PC-9 (cell line): ENCODE measurements around the gene SMIM12. TPM values are rescaled to one million over a fixed set of nuclear protein-coding genes. Genes with fewer than 3 reads are reported as not detected.

ENCODE experiments used
- BruUV-seq: library from RNA; stranded (reverse); fragments of 400-500 nt; replicated peaks from 2 replicates; lab custom pipeline; 2021; lab: Mats Ljungman, UMichigan
- CTCF ChIA-PET: fragments of 300-600 bp; sonication (Branson Sonifier 250); formaldehyde crosslinking; loops from one replicate; lab custom pipeline; 2022; ENCODE audit warnings: antibody characterized with exemption; lab: Charles Lee
- POLR2A ChIA-PET: fragments of 300-600 bp; sonication (Branson Sonifier 250); formaldehyde crosslinking; loops from one replicate; lab custom pipeline; 2022; ENCODE audit warnings: antibody characterized with exemption; ENCODE audit not compliant: unreplicated experiment; lab: Charles Lee
- DNase-seq, 2 experiments: peaks; one replicate each; pipeline versions ENCODE4 v3.0.0 to v3.0.0-alpha.2; 2015 to 2022; ENCODE audit warnings: mixed read lengths in 1 of 2
- H2AFZ ChIP-seq: fragments of 200-600 bp; sonication (generic); 2 replicates; pipeline ENCODE4 v1.8.1; 2017; ENCODE audit warnings: antibody characterized with exemption
- H3F3A ChIP-seq: fragments of 200-600 bp; sonication (generic); 2 replicates; pipeline ENCODE4 v1.8.1; 2017; ENCODE audit warnings: antibody characterized with exemption, mild to moderate bottlenecking, low read depth; ENCODE audit not compliant: insufficient read depth
- H3K27ac ChIP-seq: fragments of 200-600 bp; sonication (generic); 2 replicates; pipeline ENCODE4 v1.6.1; 2016; ENCODE audit warnings: mixed run types
- H3K27me3 ChIP-seq: fragments of 200-600 bp; sonication (generic); 2 replicates; pipeline ENCODE4 v1.6.1; 2016; ENCODE audit warnings: low read depth, mixed run types; ENCODE audit not compliant: insufficient read depth
- H3K36me3 ChIP-seq: fragments of 200-600 bp; sonication (generic); 2 replicates; pipeline ENCODE4 v1.6.1; 2016; ENCODE audit warnings: low read depth, mixed run types
- H3K4me1 ChIP-seq: fragments of 200-600 bp; sonication (generic); replicated peaks from 2 replicates; pipeline ENCODE4 v1.6.1; 2016; ENCODE audit warnings: mixed run types; ENCODE audit not compliant: insufficient read depth
- H3K4me2 ChIP-seq: fragments of 200-600 bp; sonication (generic); 2 replicates; pipeline ENCODE4 v1.6.1; 2017; ENCODE audit warnings: mixed run types
- H3K4me3 ChIP-seq: fragments of 200-600 bp; sonication (generic); 2 replicates; pipeline ENCODE4 v1.6.1; 2016; ENCODE audit warnings: mixed run types
- H3K79me2 ChIP-seq: fragments of 200-600 bp; sonication (generic); 2 replicates; pipeline ENCODE4 v1.6.1; 2017; ENCODE audit warnings: low read depth, mixed run types
- H3K9me2 ChIP-seq: fragments of 200-600 bp; sonication (generic); 2 replicates; pipeline ENCODE4 v1.8.1; 2017; ENCODE audit warnings: mild to moderate bottlenecking; ENCODE audit not compliant: insufficient read depth
- H3K9me3 ChIP-seq: fragments of 200-600 bp; sonication (generic); 2 replicates; pipeline ENCODE4 v1.8.1; 2016; ENCODE audit warnings: low read depth; ENCODE audit not compliant: insufficient read depth
- H4K20me1 ChIP-seq: fragments of 200-600 bp; sonication (generic); 2 replicates; pipeline ENCODE4 v1.8.1; 2017; ENCODE audit not compliant: insufficient read depth
- CTCF ChIP-seq: fragments of 200-600 bp; sonication (generic); conservative IDR thresholded peaks from 2 replicates; pipeline ENCODE4 v1.6.1; 2017; ENCODE audit warnings: mixed run types, antibody characterized with exemption, mild to moderate bottlenecking, moderate library complexity
- EZH2 ChIP-seq: fragments of 200-600 bp; sonication (generic); IDR thresholded peaks from 2 replicates; pipeline ENCODE4 v1.8.0; 2017; ENCODE audit warnings: antibody characterized with exemption, low read depth
- intact Hi-C: fragments of 100-400 bp; cut with micrococcal nuclease; formaldehyde crosslinking; loops from one replicate; pipeline ENCODE4 v1.10.0; 2022; ENCODE audit not compliant: unreplicated experiment
- total RNA-seq: library from RNA; stranded (reverse); gene quantifications from 2 replicates; pipeline ENCODE4 v1.2.3, GENCODE V29; 2021

Gene SMIM12
- total RNA-seq, 1 experiment from 2014 or later = 17.4 TPM

GRCh38 chr1:34829250-34829649 lies 30.3 kb downstream of the SMIM12 start:
- H3K9me3 ChIP-seq = no peaks in the 10 kb centered on the region
- CTCF ChIA-PET = no interaction called here
- no TSS peak for BruUV-seq
- TF ChIP-seq EZH2 = no peak
- no peak for TF ChIP-seq CTCF
- no peaks in the 10 kb centered on the region for H3K27me3 ChIP-seq
- no peaks in the 10 kb centered on the region for H3K4me1 ChIP-seq
- no peaks in the 10 kb centered on the region for H4K20me1 ChIP-seq
- H3K4me3 ChIP-seq = no peak overlapping the region
- no peak overlapping the region for H3K4me2 ChIP-seq
- DNase-seq = no peak
- H3K27ac ChIP-seq = no peak overlapping the region
- H3K9me2 ChIP-seq = no peaks in the 10 kb centered on the region
- intact Hi-C loops = no loop called here
- POLR2A ChIA-PET = no interaction called here
- no peaks in the 10 kb centered on the region for H3K36me3 ChIP-seq
- no peak overlapping the region for H2AFZ ChIP-seq
- H3K79me2 ChIP-seq = no peaks in the 10 kb centered on the region
- H3F3A ChIP-seq = no peaks in the 10 kb centered on the region

GRCh38 chr1:34828611-34829010 lies 30.9 kb downstream of the SMIM12 start:
- H3K79me2 ChIP-seq = no peaks in the 10 kb centered on the region
- no peaks in the 10 kb centered on the region for H3K4me1 ChIP-seq
- intact Hi-C loops = no loop called here
- BruUV-seq = no TSS peak
- CTCF ChIA-PET = no interaction called here
- H3K27me3 ChIP-seq = no peaks in the 10 kb centered on the region
- no peaks in the 10 kb centered on the region for H3K9me2 ChIP-seq
- POLR2A ChIA-PET = no interaction called here
- H3K4me3 ChIP-seq = no peak overlapping the region
- H3K4me2 ChIP-seq = no peak overlapping the region
- H2AFZ ChIP-seq = no peak overlapping the region
- no peaks in the 10 kb centered on the region for H3K36me3 ChIP-seq
- DNase-seq = no peak
- H3K9me3 ChIP-seq = no peaks in the 10 kb centered on the region
- no peak overlapping the region for H3K27ac ChIP-seq
- TF ChIP-seq CTCF (no peak), EZH2 (no peak)
- no peaks in the 10 kb centered on the region for H4K20me1 ChIP-seq
- no peaks in the 10 kb centered on the region for H3F3A ChIP-seq

GRCh38 chr1:34827341-34827941 lies 32.1 kb downstream of the SMIM12 start:
- no peaks in the 10 kb centered on the region for H3K9me3 ChIP-seq
- no peak overlapping the region for H3K4me2 ChIP-seq
- no peaks in the 10 kb centered on the region for H3K79me2 ChIP-seq
- no peaks in the 10 kb centered on the region for H4K20me1 ChIP-seq
- H3F3A ChIP-seq = no peaks in the 10 kb centered on the region
- H3K27ac ChIP-seq = no peak overlapping the region
- no peak for DNase-seq
- no peaks in the 10 kb centered on the region for H3K27me3 ChIP-seq
- TF ChIP-seq EZH2 (no peak), CTCF (no peak)
- no peaks in the 10 kb centered on the region for H3K9me2 ChIP-seq
- ChIA-PET POLR2A (no interaction called here), CTCF (no interaction called here)
- no peak overlapping the region for H3K4me3 ChIP-seq
- H3K36me3 ChIP-seq = no peaks in the 10 kb centered on the region
- no peak overlapping the region for H2AFZ ChIP-seq
- no peaks in the 10 kb centered on the region for H3K4me1 ChIP-seq
- no TSS peak for BruUV-seq
- intact Hi-C loops = no loop called here
